AG09319 (cell line): ENCODE measurements around the gene PSPH.
A peak's percentile ranks its signal among the peaks of the same experiment; 100 is the strongest.

Source experiments
- DNase-seq: peaks from one replicate; pipeline ENCODE4 v3.0.0-alpha.2; 2010; ENCODE audit warnings: low read depth; ENCODE audit errors: extremely low read depth
- TF ChIP-seq, protein P1 (sequence below): IDR thresholded peaks from 2 replicates; pipeline ENCODE4 v1.5.1; 2011; ENCODE audit warnings: low read depth, mild to moderate bottlenecking, inconsistent platforms, low read length, moderate library complexity

PSPH gene

DNA sequence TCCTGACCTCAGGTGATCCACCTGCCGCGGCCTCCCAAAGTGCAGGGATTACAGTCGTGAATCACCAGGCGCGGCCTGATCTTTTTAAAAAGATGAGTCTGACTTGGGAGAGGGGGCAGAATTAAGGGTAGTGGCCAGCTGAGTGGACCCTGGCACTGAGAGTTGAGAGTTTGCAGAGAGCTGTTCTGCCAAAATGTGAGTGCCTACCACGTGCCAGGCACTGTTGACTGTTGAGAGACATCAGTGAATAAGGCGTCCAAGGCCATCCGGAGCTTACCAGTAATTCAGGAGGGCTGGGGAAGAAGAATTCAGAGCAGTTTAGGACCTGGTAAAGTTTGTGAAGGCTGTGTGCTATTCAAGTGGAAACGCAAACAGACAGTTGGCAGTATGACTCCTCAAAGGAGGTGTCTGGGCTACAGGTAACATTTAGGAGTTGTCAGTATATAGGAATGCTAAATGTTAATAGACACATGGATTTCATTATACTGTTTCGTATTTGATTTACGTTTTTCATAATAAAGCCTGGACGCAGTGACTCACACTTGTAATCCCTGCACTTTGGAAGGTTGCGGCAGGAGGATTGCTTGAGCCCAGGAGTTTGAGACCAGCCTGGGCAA lies 85.3 kb downstream of the PSPH start:
- DNase-seq, result no peak
- TF ChIP-seq, protein P1, sequence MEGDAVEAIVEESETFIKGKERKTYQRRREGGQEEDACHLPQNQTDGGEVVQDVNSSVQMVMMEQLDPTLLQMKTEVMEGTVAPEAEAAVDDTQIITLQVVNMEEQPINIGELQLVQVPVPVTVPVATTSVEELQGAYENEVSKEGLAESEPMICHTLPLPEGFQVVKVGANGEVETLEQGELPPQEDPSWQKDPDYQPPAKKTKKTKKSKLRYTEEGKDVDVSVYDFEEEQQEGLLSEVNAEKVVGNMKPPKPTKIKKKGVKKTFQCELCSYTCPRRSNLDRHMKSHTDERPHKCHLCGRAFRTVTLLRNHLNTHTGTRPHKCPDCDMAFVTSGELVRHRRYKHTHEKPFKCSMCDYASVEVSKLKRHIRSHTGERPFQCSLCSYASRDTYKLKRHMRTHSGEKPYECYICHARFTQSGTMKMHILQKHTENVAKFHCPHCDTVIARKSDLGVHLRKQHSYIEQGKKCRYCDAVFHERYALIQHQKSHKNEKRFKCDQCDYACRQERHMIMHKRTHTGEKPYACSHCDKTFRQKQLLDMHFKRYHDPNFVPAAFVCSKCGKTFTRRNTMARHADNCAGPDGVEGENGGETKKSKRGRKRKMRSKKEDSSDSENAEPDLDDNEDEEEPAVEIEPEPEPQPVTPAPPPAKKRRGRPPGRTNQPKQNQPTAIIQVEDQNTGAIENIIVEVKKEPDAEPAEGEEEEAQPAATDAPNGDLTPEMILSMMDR, result no peak

DNA sequence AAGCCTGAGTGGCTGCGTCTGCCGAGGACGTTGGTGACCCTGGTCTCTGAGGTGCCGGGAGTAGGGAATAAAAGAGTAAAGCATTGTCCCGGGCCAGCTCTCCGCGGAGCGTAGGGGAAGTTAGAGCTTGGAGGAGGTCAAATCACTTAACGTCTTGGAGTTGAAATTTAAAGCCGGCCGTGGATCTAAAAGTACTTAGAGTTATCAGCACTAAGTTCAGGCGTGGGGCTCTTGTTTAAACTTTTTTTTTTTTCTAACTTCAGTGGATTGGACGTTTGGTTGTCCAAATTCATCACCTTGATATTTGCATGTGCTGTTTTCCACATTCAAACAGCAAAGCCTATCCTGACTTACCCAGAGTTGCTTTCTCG lies 86.2 kb downstream of the PSPH start:
- no peak for DNase-seq
- TF ChIP-seq, protein P1, result no peak

DNA sequence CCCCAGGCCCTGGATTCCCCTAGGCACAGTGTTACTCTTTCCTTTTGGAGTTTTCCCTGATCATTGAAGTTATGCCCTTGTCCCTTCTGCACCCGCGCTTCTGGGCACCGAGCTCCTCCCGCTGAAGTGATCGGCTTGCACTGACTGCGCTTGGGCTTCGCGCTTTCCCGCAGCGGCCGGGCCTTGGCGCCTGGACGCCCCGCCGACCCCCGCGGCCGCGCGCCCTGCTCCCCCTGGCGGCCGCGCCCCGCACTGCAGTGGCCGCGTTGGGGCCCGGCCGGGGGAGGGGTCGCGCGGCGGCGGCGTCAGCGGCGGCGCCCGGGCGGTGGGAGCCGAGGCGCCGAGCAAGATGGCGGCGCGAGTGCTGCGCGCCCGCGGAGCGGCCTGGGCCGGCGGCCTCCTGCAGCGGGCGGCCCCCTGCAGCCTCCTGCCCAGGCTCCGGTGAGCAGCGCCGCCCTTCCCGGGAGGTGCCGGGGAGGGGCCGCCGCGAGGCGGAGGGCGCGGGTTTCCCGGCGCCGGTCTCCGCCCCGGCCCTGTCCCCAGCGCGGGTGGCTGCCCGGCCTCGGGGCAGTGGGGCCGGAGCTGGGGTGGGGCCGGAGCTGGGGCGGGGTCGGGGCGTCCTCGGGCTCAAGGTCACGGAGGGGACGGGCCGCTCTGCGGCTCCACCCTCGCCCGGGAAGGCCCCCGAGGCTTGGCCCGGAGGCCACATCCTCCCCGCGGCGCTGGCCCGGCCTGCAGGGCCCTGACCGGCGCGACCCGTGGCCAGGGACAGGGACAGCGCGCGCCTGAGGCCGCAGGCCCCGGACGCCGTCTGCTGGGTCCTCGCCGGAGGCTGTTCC lies 86.8 kb downstream of the PSPH start, which contains the start of gene NIPSNAP2:
NIPSNAP2 (plus strand) TSS at position 325 of the 839 bp plus-strand sequence; CDS start at position 350, 25 bp downstream.
- no peak for DNase-seq
- TF ChIP-seq, protein P1, result peak; percentile 22

DNA sequence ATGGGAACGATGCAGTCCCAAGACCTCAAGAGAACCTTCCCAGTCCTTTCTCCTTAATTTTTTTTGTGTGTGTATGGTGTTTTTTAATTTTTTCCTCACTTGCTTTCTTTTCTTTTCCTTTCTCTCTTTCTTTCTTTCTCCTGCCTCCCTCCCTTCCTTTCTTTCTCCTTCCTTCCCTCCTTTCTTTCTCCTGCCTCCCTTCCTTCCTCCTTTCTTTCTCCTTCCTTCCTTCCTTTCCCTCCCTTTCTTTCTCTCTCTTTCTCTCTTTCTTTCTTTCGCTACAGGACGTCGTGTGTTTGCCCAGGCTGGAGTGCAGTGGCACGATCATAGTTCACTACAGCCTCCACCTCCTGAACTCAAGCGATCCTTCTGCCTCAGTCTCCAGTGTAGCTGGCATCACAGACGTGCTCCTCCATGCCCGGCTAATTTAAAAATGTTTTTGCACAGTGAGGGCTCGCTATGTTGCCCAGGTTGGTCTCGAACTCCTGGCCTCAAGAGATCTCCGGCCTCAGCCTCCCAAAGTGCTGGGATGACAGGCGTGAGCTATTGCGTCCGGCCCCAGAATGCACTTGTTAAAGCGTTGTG lies 87.6 kb downstream of the PSPH start:
- DNase-seq, result no peak

DNA sequence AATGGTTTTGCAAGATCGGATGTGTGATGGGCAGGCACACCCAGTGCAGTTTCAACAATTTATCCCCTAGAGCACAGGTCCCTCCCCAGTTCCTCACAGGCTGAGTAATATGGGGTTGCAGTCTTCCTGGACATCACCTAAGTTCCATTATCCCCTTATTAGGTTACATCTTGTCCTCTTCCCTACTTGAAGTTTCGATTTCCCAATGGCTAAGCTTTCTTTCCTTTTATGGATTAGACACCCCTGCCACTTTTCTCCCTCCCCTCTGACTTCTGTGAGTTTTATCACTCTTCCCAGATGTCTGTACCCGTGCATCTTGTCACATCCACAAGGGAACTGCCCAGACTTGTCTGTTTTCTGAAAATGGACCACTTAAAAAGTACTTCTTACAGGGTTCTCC lies 89.2 kb downstream of the PSPH start:
- TF ChIP-seq, protein P1, result no peak
- no peak for DNase-seq

More for the DNA sequence above, 87.6 kb downstream of the PSPH start:
- TF ChIP-seq, protein P1, result no peak
